GM12864 (cell line): ENCODE data around the gene CUBN.
"Not testable (repeated sequence)": the region's sequence is repeated elsewhere in the genome, so short reads cannot be mapped to it uniquely, and the experiment has no call there.

Source experiments
- DNase-seq: peaks from one replicate; pipeline ENCODE4 v3.0.0-alpha.2; 2011; ENCODE audit warnings: low read depth
- H3K4me3 ChIP-seq: 2 replicates; pipeline ENCODE4 v1.5.1; 2011; ENCODE audit warnings: mild to moderate bottlenecking, low read depth, low read length, control low read depth
- CTCF ChIP-seq: IDR thresholded peaks from 2 replicates; pipeline ENCODE4 v1.5.1; 2011; ENCODE audit warnings: low read depth, mild to moderate bottlenecking, moderate library complexity, low read length, control low read depth, inconsistent platforms; ENCODE audit errors: missing control alignments

The CUBN gene

GRCh38 chr10:16845248-16845647 is 284.4 kb downstream of the CUBN start:
- no peak for TF ChIP-seq CTCF
- no peak for DNase-seq
- H3K4me3 ChIP-seq, result no peak overlapping the region

- DNase-seq, result peak; percentile 16
Observed at GRCh38 chr10:16843252-16843870, 286.2 kb downstream of the CUBN start.

GRCh38 chr10:16835228-16835627 is 294.4 kb downstream of the CUBN start:
- no peak for DNase-seq
- no peak overlapping the region for H3K4me3 ChIP-seq
- TF ChIP-seq CTCF, result no peak

More at GRCh38 chr10:16843252-16843870, 286.2 kb downstream of the CUBN start:
- H3K4me3 ChIP-seq, result no peak overlapping the region
- TF ChIP-seq CTCF, result peak; percentile 42

- DNase-seq, result no peak
- H3K4me3 ChIP-seq, result no peak overlapping the region
- TF ChIP-seq CTCF, result no peak
Observed at GRCh38 chr10:16832351-16833080, 297.1 kb downstream of the CUBN start.

- TF ChIP-seq CTCF, result no peak
- H3K4me3 ChIP-seq, result no peak overlapping the region
- DNase-seq, result no peak
Observed at GRCh38 chr10:16828701-16829175, 300.9 kb downstream of the CUBN start.

- peak; percentile 65 for TF ChIP-seq CTCF
- no peak overlapping the region for H3K4me3 ChIP-seq
- peak; percentile 44 for DNase-seq
Observed at GRCh38 chr10:16828114-16828568, 301.5 kb downstream of the CUBN start.

GRCh38 chr10:16827474-16827873 is 302.1 kb downstream of the CUBN start:
- not testable (repeated sequence) for H3K4me3 ChIP-seq, DNase-seq
